HG03442 (cell line): ENCODE results near the gene NCOA7.

Experiments
- ATAC-seq: cut with Tn5 transposase; IDR thresholded peaks from one replicate; pipeline ENCODE4 v1.9.1; 2021; ENCODE audit warnings: mild to moderate bottlenecking, moderate library complexity; ENCODE audit not compliant: unreplicated experiment

Gene NCOA7, protein sequence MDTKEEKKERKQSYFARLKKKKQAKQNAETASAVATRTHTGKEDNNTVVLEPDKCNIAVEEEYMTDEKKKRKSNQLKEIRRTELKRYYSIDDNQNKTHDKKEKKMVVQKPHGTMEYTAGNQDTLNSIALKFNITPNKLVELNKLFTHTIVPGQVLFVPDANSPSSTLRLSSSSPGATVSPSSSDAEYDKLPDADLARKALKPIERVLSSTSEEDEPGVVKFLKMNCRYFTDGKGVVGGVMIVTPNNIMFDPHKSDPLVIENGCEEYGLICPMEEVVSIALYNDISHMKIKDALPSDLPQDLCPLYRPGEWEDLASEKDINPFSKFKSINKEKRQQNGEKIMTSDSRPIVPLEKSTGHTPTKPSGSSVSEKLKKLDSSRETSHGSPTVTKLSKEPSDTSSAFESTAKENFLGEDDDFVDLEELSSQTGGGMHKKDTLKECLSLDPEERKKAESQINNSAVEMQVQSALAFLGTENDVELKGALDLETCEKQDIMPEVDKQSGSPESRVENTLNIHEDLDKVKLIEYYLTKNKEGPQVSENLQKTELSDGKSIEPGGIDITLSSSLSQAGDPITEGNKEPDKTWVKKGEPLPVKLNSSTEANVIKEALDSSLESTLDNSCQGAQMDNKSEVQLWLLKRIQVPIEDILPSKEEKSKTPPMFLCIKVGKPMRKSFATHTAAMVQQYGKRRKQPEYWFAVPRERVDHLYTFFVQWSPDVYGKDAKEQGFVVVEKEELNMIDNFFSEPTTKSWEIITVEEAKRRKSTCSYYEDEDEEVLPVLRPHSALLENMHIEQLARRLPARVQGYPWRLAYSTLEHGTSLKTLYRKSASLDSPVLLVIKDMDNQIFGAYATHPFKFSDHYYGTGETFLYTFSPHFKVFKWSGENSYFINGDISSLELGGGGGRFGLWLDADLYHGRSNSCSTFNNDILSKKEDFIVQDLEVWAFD

DNA sequence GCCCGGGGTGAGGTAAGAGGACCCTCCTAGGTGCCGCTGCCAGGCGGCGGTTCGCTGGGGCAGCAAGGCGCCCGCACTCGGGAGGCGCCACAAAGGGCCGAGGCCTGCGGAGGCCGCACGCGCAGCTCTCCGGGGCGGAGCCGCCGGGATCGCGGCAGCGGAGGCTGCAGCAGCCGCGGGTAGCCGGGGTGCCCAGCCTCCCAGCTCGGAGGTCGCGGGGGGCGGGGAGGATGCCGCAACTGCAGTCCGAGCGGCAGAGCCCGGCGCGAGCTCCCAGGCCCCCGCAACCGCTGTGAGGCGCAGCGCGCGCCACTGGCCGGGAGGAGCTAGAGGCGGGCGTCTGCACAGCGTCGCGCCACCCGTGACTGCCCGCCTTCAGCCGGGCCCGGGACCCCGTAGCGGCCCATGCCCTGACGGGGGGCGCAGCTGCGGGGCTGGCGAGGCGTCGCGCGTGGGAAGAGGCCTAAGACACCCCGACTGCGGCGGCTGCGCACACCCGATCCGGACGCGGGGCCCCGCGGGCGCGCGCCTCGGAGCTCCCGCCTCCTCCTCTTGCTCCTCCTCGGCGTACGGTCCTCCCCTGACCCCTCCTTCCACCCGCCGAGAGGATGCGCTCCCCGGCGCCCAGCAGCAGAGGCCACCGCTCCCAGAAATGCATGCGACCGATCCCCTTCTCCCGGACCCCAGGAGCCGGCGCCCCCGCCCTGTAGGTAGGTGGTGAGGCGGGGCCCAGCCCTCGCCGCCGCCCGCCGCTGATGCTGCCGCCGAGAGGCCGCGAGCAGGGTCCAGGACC lies at the start of gene NCOA7:
NCOA7 (plus strand) TSS at position 603 of the 793 bp plus-strand sequence. CDS start 24,395 bp downstream, outside the sequence.
- ATAC-seq = peak; percentile 69

DNA sequence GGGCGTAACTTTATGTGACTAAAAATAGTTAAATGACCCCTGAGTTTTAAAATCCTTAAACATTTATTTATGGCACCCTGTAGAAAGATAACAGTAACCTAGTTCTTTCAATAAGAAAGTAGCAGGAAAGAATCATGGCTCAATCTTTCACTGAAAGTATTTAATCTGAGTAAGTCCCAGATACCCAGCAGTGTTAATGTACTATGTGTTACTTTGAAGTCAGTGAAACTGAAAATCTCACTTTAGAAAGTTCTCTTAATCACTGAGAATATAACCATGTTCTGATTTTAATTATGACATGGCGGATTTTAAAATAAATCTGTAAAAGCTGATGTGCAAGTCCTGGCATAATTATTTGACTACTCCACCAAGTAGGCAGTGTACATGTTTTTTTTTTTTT lies 49.4 kb upstream of the NCOA7 start:
- ATAC-seq = no peak

DNA sequence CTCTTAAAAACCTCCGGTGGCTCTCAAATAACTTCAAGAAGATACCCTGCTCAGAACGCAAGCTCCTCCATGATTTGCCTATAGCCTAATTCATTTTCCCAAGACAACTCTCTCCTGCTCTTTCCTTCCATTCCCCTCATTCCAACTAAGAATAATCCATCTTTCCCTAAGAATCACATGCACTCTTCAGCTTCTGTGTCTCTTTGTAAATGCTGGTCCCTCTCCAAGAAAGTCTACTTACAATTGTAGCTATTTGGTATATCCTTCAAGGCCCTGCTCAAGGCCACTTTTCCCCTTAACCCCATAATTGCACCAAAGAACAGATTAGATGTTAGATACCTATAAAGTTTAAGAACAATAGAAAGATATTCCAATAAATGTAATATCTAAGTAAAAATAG lies 48.7 kb upstream of the NCOA7 start:
- ATAC-seq = no peak

DNA sequence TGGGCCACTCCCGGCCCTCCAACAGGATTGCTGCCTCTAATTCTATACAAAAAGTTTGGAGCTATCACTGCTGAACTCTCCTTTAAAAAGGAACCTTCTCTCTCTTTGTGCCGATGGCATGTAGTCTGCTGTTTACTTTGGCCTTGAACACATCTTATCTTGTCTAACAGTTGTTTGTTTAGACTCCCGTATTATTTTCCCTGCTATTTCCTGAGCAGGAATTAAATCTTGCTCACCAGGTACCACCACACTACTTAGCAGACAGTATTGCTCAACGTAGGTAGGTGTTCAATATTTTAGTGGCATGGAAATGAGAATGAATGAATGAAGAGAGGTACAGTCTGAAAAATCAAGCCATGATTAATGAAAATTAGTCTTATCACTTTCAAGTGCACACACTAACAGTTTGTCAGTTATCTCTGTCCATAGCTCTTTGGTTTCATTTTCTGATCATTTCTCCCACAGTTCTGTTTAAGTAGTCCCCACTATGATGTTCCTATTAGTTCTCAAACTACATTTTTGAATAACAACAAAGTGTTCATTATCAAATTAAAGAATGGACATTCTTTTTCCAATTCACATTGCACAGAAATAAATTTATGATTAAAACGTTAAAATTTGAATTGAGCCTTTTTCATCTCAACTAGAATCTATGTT lies 48.2 kb upstream of the NCOA7 start:
- ATAC-seq = no peak

DNA sequence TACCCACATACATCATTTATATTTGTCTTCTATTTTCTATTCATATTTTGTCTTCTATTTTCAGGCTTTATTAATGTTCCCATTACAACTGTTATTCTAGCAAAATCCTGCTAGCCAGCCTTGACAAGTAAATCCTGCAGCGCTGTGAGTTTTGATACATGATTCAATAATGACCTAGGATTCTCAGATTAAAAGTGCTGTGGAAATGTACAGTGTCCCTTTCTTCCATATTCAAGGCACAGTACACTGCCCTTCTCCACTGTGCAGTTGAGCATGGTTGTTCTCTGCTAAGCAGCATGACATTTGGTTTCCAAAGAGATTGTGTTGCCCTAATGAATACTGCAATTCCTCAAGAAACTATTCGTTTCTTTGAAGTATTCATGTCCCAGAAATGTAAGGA lies 47.2 kb upstream of the NCOA7 start:
- ATAC-seq = no peak

DNA sequence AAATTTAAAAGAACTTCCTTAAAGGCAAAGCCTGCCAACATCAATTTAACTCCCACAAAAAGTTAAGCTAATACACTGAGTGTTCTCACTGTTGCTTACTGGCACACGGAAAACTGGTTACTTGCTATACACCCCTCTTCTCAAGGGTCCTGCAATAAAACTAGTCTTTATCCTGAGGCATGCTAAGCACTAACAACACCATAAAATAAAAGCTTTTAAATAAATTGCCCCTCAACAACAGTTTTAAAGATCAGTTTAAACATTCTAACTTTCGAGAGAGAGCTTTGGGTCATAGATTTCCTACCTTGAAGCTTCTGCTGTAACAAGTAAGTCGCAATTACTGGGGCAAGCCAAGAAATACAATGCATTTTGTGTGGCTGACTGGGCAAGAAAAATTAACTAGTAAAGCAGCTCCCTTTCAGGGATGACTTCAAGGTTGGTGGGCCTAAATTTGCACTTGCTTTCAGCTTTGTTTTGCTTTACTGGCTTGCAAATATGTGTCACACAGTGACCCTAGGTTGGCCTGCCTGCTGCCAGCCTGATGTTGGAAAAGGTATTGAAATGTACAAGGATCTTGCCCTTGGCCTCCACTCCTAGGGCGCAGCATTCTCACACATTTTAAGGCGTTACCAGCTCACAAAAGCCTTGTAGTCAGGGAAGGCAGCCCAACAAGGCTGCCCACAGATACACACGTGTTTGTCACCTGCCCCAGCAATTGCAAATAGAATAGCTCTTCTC lies 45.3 kb upstream of the NCOA7 start:
- no peak for ATAC-seq

DNA sequence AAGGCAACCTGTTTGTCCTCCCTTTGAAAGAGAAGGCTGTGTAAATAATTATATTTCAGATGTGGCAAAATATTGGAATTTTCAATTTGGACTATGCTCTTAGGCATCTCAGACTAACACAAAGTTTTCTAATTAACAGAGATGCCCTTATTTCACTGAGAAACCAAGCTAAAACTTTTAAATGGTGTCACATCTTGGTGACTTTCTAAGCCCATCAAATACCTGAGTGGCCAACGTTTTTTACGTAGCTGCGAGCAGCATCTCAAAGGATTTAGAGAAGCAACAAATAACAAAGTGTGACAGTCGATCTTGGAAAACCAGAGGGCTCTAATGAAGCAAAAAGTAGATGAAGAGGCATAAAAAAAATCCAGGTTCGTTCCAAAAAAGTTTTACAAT lies 44.7 kb upstream of the NCOA7 start:
- no peak for ATAC-seq

DNA sequence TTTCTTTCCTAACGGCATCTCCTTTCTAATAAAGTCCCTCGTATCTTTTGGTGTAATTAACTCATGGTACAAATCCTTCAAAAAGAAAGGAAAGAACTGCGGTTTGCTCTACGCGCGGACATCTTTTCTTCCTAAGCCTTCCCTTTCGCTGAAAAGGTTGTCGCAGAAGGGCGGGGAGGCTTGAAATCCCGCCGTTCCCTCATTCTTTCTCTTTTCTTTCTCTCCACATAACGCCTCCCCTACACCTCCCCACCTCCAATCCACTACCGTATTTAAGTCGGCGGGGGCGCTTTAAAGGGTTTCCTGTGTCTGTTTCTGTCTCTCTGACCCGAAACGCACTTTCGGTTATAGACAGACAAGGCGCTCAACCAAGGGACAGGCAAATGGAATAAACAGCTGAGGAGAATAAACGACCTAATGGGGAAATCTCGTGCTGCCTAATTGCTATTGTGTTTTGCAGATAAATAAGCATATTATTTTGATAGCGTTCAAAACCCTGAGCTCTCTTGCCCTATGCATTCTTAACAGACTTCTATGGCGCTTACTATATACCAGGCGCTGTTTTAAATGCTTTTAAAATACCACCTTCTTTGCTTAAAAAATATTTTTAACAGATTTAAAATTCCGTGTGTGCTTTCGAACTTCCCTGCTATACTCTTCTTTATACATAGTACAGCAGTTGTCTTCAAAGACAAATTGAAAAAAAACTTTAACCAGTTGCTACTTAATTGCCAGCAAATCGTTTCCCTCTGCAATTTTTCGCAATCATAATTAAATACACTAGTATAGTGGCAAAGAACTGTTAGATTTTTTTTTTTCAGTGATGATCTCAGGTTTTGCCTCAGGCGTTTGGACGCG lies 43.8 kb upstream of the NCOA7 start:
- peak; percentile 56 for ATAC-seq

DNA sequence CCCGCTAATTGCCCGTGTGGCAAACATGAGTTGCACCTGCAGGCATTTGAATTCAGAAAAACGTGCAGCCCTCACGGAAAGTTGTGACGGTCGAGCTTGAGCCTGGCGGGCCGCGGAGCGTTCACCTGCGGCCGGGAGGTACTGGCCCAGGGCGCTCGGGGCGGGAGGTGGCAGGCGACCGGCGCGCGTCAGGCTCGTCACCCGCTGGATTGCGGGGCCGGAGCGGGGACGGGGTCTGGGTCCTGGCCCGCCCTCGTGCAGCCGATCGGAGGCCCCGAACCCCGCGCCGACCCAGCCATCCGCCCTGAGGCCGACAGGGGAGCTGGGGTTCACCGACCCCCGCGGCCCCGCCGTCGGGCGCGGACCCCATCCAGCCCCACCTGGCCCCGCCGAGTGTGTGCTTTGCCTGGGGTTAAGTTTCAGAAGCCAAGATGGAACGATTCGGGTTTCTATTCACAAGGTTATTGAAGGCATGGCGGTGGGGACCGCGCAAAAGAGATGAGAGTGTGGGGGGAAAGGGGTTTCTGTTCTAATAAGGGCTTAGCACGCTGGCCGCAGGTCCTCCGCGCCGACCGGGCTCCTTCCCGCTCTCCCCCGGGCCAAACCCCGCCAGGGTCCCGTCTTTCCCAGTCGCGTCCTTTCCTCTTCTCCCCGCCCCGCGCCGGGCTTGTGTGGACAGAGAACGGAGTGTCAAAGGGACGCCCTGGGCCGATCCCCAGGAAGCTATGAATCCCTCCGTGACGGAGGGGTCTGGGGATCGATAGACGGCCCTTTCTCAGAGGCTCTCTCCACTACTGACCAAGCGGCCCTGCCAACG lies 43.0 kb upstream of the NCOA7 start:
- no peak for ATAC-seq

DNA sequence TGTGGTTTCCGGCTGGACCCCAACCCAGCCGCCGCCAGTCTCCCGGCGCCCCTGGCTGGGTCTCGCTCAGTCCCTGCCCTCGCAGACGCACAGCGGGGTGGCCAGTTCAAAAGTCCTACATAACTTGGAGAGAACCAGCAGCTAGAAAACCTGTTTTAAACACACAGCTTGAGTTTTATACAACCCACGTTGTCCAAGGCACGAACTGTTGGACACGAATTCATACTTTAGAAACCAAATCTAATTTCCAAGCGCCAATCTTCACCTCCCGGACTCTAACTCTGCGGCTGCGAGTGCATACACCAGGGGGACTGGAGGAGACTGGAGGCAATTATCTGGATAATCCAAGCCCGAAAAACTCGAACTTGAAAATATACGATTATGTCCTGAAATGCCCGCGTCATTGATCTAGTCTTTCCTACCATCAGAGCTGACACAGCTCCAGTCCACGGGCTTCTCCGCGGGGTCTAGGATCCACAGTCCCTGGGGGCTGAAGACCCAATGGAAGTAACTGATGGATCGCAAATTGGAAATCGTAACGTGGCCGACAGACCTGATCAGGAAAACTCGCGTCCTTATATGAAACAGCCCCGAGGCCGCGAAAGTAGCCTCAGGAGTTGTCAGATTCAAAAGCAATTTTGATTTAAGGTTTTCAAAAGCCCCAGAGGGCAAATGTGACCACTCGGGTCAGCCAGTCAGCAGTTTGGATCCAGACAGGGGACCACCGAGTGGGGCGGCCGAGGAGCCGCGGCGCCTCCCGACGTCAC lies 42.2 kb upstream of the NCOA7 start:
- no peak for ATAC-seq

DNA sequence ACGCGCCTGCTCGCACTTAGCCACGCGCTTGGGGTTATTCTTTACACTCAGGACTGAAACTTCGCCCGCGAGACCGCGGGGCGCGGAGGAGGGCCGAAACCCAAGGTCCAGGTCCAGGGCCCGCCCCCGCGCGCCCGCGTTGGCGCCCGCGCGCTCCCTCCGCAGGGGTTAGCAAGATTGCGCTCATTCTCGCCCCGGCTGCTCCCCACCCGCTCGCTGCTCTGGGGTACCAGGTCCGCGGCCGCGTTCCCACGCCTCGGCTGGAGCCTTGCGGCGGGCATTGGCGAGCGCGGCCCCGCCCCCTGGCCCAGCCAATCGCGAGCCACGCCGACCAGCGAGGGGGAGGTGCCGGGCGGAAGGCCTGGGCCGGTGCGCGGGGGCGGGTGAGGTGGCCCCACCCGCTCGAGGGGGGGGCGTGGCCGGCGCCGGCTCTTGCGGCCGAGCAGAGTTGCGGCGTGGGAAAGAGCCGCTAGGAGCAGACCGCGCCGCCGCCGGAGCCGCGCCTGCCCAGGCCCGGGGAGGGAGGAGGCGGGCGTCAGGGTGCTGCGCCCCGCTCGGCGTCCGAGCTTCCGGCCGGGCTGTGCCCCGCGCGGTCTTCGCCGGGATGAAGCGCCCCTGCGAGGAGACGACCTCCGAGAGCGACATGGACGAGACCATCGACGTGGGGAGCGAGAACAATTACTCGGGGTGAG lies 41.4 kb upstream of the NCOA7 start, which contains the start of gene HEY2:
HEY2 (plus strand) TSS at position 460 of the 692 bp plus-strand sequence; CDS start at position 605, 145 bp downstream.
- ATAC-seq = peak; percentile 79

DNA sequence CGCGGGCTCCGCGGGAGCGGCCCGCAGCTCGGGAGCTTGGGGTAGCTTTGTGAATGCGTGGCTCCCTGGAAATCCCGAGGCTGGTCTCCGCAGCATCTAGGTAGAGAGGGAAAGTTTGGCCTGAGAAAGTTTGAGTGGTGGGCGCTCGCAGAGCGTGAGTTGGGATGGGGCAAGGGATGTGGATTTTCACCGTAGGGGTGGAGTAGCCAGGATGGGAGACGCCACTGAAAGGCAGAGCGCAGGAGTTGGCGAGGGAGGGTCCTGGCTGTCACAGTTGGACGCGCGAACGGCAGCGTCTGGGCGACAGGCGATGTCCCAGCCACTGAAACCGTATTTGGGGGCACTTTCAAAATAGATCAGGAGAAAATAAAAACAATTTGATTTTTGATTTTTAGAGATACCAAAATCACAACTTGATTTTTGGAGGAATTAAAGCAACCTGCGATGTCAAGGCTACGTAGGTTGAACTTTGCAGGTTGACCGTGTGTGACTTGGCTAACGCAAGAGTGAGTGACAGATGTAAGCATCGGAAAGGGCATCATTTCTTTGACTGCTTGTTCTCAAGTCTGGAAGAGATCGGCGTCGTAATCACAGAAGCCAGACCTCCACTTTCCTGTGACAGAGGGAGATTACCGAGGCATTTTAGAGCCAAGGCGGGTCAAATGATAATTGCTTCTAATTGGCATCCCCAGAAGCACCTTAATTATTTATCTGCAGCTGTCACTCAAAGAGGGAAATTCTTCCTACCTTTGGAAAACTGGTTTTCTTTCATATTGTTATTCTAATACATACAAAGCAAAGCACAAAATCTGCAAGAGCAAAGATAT lies 40.7 kb upstream of the NCOA7 start:
- ATAC-seq = no peak

DNA sequence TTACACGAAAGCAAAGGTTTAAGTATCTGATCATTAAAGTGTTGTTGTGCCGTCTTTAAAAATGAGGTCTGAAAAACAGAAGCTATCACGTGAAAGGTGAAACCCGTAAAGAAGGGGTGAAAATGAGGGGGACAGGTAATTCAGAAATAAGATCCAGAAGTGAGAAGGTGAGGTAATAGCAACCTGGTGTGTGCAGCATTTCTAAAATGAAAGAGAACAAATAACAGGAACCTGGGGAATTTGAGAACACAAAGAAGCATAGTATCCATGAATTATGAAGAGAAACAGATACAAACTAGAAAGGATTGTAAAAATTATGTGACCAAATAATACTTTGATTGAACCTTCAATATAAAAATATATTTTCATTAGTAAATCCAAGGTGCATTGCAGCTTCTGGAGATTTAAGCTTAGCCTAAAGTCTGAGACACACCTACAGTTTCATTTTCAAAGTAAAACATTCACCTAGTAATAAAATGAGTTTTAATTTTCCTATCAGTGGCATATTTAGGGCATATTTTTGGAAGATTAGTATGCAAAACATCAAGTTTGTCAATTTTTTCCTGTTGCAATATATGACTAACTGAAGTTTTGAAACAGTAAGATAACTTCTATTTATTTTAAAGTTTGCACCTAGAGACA lies 39.9 kb upstream of the NCOA7 start:
- no peak for ATAC-seq

DNA sequence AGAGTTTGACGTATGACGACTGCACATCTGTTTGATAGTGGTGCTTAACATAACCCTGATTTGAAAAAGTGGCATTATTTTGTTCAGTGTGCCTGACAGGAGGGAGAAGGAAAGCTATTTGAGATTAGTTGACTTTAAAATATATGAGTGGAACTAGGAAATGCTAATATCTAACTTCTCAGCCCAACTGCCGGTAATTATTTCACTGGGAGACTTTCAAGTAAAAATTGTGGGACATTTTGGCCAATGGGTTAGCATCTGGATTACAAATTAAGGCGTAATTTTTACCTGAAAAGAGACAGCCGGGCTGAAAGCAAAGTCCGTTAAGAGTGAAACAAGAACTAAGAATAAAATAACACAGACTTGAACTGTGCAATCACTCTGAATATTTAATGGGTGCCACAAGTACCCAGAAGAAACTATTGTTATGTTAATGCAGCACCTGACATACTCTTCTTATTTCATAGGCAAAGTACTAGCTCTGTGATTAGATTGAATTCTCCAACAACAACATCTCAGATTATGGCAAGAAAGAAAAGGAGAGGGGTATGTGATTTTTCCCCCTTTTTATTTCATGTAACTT lies 39.3 kb upstream of the NCOA7 start:
- ATAC-seq = no peak

DNA sequence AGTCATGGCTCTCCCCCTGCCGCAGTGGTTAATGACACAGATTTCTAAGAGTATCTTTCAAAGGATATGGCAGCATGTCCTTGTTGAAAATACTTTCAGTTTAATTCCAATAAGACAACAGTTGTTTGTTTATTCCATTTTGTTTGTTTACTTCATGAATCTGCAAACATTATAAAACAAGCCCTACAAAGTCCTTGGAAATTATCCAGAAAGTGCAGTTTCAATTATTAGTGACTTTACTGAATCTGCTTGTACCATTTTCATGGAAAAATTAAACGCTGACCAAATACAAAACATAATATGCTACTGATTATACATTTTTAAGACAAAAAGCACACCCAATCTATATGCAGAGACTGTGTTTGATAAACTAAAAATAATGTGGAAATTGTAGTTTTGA lies 38.0 kb upstream of the NCOA7 start:
- ATAC-seq = no peak
